PFSK-1 (cell line): ENCODE measurements around the gene PRR15L.

Experiments used
- FOXP2 ChIP-seq: optimal IDR thresholded peaks from 2 replicates; pipeline ENCODE3; 2011; ENCODE audit warnings: borderline replicate concordance, control low read depth, inconsistent platforms; ENCODE audit not compliant: insufficient read depth; ENCODE audit errors: extremely low read length, extremely low read depth
- POLR2AphosphoS5 ChIP-seq: IDR thresholded peaks from 2 replicates; pipeline ENCODE4 v1.6.1; 2012; ENCODE audit warnings: low read depth, mild to moderate bottlenecking, control low read depth, low read length, moderate library complexity
- REST ChIP-seq, 2 experiments: IDR thresholded peaks; 2 replicates each; pipeline versions ENCODE4 v1.6.1 to v1.8.0; 2011 to 2012; ENCODE audit warnings: low read depth in 2 of 2, low read length in 2 of 2, control low read depth in 1 of 2, inconsistent platforms in 1 of 2, mild to moderate bottlenecking in 1 of 2, moderate library complexity in 1 of 2; ENCODE audit not compliant: insufficient read depth in 1 of 2
- SIN3A ChIP-seq: IDR thresholded peaks from 2 replicates; pipeline ENCODE4 v1.6.1; 2012; ENCODE audit warnings: mild to moderate bottlenecking, low read length, moderate library complexity, borderline replicate concordance; ENCODE audit not compliant: insufficient read depth
- TAF1 ChIP-seq: IDR thresholded peaks from 2 replicates; pipeline ENCODE4 v1.6.1; 2012; ENCODE audit warnings: low read length, control low read depth, borderline replicate concordance; ENCODE audit not compliant: insufficient read depth

The PRR15L gene

GRCh38 chr17:47955497-47956461, 1.9 kb downstream of the PRR15L start:
- no peak for TF ChIP-seq REST (IDR thresholded peaks at IDR 0.05; ENCODE audit: insufficient read depth in 1 of 2, low read depth in 2 of 2, low read length in 2 of 2)
- no peak for TF ChIP-seq SIN3A
- TF ChIP-seq POLR2AphosphoS5 = no peak
- no peak for TF ChIP-seq TAF1
- TF ChIP-seq FOXP2 = no peak

- TF ChIP-seq POLR2AphosphoS5 = no peak
- no peak for TF ChIP-seq SIN3A
- TF ChIP-seq REST (IDR thresholded peaks at IDR 0.05; ENCODE audit: insufficient read depth in 1 of 2, low read depth in 2 of 2, low read length in 2 of 2) = no peak
- TF ChIP-seq TAF1 = no peak
- TF ChIP-seq FOXP2 = no peak
Observed at GRCh38 chr17:47953909-47954308, 3.8 kb downstream of the PRR15L start.

GRCh38 chr17:47952171-47953021, 5.3 kb downstream of the PRR15L start:
- TF ChIP-seq FOXP2 (no peak), TAF1 (no peak), SIN3A (no peak), REST (IDR thresholded peaks at IDR 0.05; ENCODE audit: insufficient read depth in 1 of 2, low read depth in 2 of 2, low read length in 2 of 2) (no peak), POLR2AphosphoS5 (no peak)

DNA sequence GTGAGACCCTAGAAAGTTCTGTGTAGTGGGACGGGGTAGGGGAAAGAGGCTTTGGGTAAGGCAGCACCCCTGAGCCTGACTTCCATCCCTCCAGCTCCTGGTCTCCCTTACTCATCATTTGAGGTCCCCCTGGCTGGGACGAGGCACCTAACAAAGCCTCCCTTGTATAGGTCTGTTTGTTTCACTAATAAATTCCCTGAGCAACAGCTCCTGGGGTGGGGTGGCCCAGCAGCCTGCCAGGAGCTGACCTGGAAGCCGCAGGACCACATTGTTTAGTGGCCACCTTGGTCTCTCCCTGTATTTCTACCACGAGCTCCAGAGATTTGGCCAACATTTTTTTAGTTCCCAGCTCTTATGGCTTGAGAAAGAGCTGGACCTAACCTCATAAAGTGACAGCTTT, 7.2 kb downstream of the PRR15L start:
- TF ChIP-seq TAF1 (no peak), SIN3A (no peak), FOXP2 (no peak), REST (IDR thresholded peaks at IDR 0.05; ENCODE audit: insufficient read depth in 1 of 2, low read depth in 2 of 2, low read length in 2 of 2) (no peak), POLR2AphosphoS5 (no peak)
